ENCODE data around the gene SPEF2. TPM values are rescaled to one million over a fixed set of nuclear protein-coding genes. Genes with fewer than 3 reads are reported as not detected.

SPEF2 gene
- total RNA-seq, 1 donor from 2014 or later = 9.9 TPM

- DNase-seq (no peak), ATAC-seq (no peak)
- TF ChIP-seq, protein P1, sequence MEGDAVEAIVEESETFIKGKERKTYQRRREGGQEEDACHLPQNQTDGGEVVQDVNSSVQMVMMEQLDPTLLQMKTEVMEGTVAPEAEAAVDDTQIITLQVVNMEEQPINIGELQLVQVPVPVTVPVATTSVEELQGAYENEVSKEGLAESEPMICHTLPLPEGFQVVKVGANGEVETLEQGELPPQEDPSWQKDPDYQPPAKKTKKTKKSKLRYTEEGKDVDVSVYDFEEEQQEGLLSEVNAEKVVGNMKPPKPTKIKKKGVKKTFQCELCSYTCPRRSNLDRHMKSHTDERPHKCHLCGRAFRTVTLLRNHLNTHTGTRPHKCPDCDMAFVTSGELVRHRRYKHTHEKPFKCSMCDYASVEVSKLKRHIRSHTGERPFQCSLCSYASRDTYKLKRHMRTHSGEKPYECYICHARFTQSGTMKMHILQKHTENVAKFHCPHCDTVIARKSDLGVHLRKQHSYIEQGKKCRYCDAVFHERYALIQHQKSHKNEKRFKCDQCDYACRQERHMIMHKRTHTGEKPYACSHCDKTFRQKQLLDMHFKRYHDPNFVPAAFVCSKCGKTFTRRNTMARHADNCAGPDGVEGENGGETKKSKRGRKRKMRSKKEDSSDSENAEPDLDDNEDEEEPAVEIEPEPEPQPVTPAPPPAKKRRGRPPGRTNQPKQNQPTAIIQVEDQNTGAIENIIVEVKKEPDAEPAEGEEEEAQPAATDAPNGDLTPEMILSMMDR (IDR thresholded peaks at IDR 0.05) = no peak
- Histone ChIP-seq H3K4me3 (no peak overlapping the region), H3K4me1 (no peaks in the 10 kb centered on the region), H3K27me3 (no peaks in the 10 kb centered on the region), H3K36me3 (no peaks in the 10 kb centered on the region), H3K27ac (no peak overlapping the region), H3K9me3 (no peaks in the 10 kb centered on the region)
- intact Hi-C loops (cut with DNase I) = no loop called here
Observed at GRCh38 chr5:35758151-35758724, 140.6 kb downstream of the SPEF2 start.

DNA sequence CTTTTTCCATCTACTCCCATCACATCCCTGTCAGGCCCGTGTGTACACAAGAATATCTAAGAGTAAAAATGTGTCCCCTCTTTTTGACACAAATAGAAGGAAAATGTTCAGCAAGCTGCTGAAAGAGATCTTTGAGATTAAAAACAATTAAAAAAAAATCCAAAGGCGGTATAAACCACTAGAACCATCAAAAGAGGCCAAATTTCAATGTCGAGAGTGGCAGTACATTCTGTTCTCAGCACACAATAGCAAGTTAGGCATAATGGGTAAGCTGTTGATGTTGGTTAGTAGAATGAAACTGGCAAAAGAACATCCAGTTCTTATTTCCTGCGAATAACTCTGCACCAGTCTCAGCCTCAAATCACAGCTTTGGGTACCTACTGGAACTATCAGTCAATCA, 143.9 kb downstream of the SPEF2 start:
- TF ChIP-seq, protein P1 (IDR thresholded peaks at IDR 0.05) = no peak
- DNase-seq (no peak), ATAC-seq (no peak)
- H3K4me1 ChIP-seq = no peaks in the 10 kb centered on the region
- H3K27ac ChIP-seq = no peak overlapping the region
- intact Hi-C loops (cut with DNase I) = no loop called here
- no peaks in the 10 kb centered on the region for H3K36me3 ChIP-seq
- no peak overlapping the region for H3K4me3 ChIP-seq
- no peaks in the 10 kb centered on the region for H3K9me3 ChIP-seq
- H3K27me3 ChIP-seq = no peaks in the 10 kb centered on the region

DNA sequence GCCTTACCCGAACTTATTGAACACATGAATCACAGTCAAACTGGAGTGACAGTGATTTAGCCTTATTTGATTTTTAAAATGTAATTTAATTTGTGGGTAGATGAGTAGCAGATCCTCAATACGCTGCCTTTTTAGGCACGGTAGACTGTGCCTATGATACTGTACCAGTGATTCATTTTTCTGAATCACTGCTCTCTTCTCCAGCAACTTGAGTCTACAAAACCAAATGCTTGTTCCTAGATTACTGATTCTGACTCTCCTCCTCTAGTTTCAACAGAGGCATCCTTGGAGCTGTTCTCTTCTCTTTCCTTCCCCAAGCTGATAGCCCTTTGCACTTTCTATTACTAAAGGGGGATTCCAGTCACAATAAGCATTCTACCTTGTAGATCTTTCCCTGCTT, 144.7 kb downstream of the SPEF2 start:
- intact Hi-C loops (cut with DNase I) = no loop called here
- DNase-seq (no peak), ATAC-seq (no peak)
- no peaks in the 10 kb centered on the region for H3K27me3 ChIP-seq
- H3K36me3 ChIP-seq = no peaks in the 10 kb centered on the region
- H3K4me1 ChIP-seq = no peaks in the 10 kb centered on the region
- no peak overlapping the region for H3K27ac ChIP-seq
- no peaks in the 10 kb centered on the region for H3K9me3 ChIP-seq
- TF ChIP-seq, protein P1 (IDR thresholded peaks at IDR 0.05) = no peak
- H3K4me3 ChIP-seq = no peak overlapping the region

GRCh38 chr5:35765921-35766320, 148.3 kb downstream of the SPEF2 start:
- H3K36me3 ChIP-seq = no peaks in the 10 kb centered on the region
- TF ChIP-seq, protein P1 (IDR thresholded peaks at IDR 0.05) = no peak
- no peak overlapping the region for H3K27ac ChIP-seq
- intact Hi-C loops (cut with DNase I) = no loop called here
- no peak for DNase-seq
- H3K4me1 ChIP-seq = no peaks in the 10 kb centered on the region
- no peak overlapping the region for H3K4me3 ChIP-seq
- no peak for ATAC-seq
- H3K27me3 ChIP-seq = no peaks in the 10 kb centered on the region
- no peaks in the 10 kb centered on the region for H3K9me3 ChIP-seq

DNA sequence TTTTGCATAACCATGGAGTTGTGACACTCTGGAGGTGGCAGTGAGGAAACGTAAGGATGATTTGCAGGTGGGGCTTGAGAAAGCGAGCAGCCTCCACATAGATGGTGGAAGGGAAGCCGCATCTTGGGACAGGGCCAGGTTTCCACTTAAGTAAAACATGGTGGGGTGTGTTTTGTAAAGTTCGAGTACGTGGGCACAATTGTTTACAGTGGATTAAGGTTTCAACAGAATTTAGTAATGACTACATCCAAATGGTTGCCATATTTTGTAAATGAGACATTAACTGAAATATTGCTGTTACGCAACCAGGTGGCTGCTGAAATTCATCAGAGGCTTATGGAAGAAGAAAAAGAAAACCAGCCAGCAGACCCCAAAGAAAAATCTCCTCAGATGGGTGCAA, 153.6 kb downstream of the SPEF2 start:
- DNase-seq (no peak), ATAC-seq (no peak)
- TF ChIP-seq, protein P1 (IDR thresholded peaks at IDR 0.05) = no peak
- H3K27me3 ChIP-seq = no peaks in the 10 kb centered on the region
- no peaks in the 10 kb centered on the region for H3K36me3 ChIP-seq
- no peaks in the 10 kb centered on the region for H3K9me3 ChIP-seq
- no peaks in the 10 kb centered on the region for H3K4me1 ChIP-seq
- H3K4me3 ChIP-seq = no peak overlapping the region
- intact Hi-C loops (cut with DNase I) = loop anchor here (10.0 kb wide), 1 partner anchor 154 kb away; no protein-coding TSS in a partner anchor
- H3K27ac ChIP-seq = no peak overlapping the region

- H3K9me3 ChIP-seq = no peaks in the 10 kb centered on the region
- no peaks in the 10 kb centered on the region for H3K36me3 ChIP-seq
- intact Hi-C loops (cut with DNase I) = loop anchor here (10.0 kb wide), 1 partner anchor 153 kb away; no protein-coding TSS in a partner anchor
- TF ChIP-seq, protein P1 (IDR thresholded peaks at IDR 0.05) = no peak
- no peak overlapping the region for H3K27ac ChIP-seq
- no peaks in the 10 kb centered on the region for H3K4me1 ChIP-seq
- ATAC-seq (no peak), DNase-seq (no peak)
- H3K27me3 ChIP-seq = no peaks in the 10 kb centered on the region
- H3K4me3 ChIP-seq = no peak overlapping the region
Observed at GRCh38 chr5:35771839-35772238, 154.2 kb downstream of the SPEF2 start.

Measured in upper lobe of right lung (tissue), 1 donor.